ENCODE measurements around the gene CYP39A1.
"Not testable (repeated sequence)": the region's sequence is repeated elsewhere in the genome, so short reads cannot be mapped to it uniquely, and the experiment has no call there.

The CYP39A1 gene

DNA sequence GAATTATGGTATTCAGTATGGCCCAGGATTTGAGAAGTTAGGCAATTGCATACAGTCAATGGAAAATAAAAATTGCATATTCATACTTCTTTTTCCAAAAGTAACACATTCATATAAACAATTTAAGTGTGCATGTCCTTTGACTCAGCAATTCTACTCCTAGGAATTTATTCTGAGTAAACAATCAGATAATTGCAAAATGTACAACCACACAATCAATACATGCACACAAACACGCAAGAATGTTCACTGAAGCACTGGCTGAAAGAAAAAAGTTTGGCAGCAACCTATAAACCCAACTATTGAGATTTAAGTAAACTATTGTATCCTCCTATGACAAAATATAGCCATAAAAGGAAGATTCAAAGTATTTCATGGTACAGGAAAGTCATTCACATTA lies 1.6 kb downstream of the CYP39A1 start:
- H3K9me3 ChIP-seq (ENCODE audit: control insufficient read depth, low read length), result no peaks in the 10 kb centered on the region
- no peaks in the 10 kb centered on the region for H3K36me3 ChIP-seq (ENCODE audit: control insufficient read depth, insufficient read depth, low read length)
- no peak overlapping the region for H3K27ac ChIP-seq (ENCODE audit: insufficient read depth, low read length, poor library complexity, severe bottlenecking)
- H3K4me1 ChIP-seq (ENCODE audit: control insufficient read depth, insufficient read depth, low read length, poor library complexity, severe bottlenecking), result no peaks in the 10 kb centered on the region
- no peak overlapping the region for H3K4me3 ChIP-seq (ENCODE audit: insufficient read depth, low read depth, low read length, poor library complexity, severe bottlenecking)
- DNase-seq, result no peak
- H3K27me3 ChIP-seq (replicated peaks; ENCODE audit: control insufficient read depth, insufficient read depth, low read length, poor library complexity, severe bottlenecking), result no peaks in the 10 kb centered on the region

DNA sequence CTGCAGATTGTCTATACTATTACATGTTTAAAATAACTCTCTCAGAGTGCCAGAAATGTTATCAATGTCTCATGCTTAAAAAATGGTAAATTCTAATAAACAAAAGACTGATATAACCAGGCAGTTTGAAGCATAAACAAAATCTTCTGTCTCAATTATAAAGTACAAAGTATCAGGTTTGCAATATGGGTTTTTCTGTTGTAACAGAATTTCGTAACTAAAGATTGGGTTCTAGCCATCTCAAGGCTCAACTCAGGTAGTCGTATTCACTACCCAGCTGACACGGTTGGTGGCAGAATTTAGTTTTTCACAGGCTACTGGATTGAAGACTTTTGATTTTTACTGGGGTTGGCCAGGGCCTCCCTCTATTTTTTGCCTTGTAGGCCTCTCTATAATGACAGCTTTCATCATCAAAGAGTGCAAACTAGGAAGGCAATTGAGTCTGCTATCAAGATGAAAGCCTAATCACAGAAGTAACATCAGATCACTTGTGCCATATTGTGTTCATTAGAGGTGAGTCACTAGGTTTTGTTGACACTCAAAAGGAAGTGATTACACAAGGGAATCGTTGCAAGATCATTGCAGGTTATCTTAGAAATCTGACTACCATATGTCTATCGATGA lies 3.6 kb downstream of the CYP39A1 start:
- no peak overlapping the region for H3K4me3 ChIP-seq (ENCODE audit: insufficient read depth, low read depth, low read length, poor library complexity, severe bottlenecking)
- DNase-seq, result no peak
- H3K36me3 ChIP-seq (ENCODE audit: control insufficient read depth, insufficient read depth, low read length), result no peaks in the 10 kb centered on the region
- H3K9me3 ChIP-seq (ENCODE audit: control insufficient read depth, low read length), result no peaks in the 10 kb centered on the region
- H3K4me1 ChIP-seq (ENCODE audit: control insufficient read depth, insufficient read depth, low read length, poor library complexity, severe bottlenecking), result no peaks in the 10 kb centered on the region
- H3K27ac ChIP-seq (ENCODE audit: insufficient read depth, low read length, poor library complexity, severe bottlenecking), result no peak overlapping the region
- H3K27me3 ChIP-seq (replicated peaks; ENCODE audit: control insufficient read depth, insufficient read depth, low read length, poor library complexity, severe bottlenecking), result no peaks in the 10 kb centered on the region

DNA sequence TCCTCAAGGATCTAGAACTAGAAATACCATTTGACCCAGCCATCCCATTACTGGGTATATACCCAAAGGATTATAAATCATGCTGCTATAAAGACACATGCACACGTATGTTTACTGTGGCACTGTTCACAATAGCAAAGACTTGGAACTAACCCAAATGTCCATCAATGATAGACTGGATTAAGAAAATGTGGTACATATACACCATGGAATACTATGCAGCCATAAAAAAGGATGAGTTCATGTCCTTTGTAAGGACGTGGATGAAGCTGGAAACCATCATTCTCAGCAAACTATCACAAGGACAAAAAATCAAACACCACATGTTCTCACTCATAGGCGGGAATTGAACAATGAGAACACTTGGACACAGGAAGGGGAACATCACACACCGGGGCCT lies 4.5 kb downstream of the CYP39A1 start:
- not testable (repeated sequence) for H3K36me3 ChIP-seq (ENCODE audit: control insufficient read depth, insufficient read depth, low read length); H3K27me3 ChIP-seq (replicated peaks; ENCODE audit: control insufficient read depth, insufficient read depth, low read length, poor library complexity, severe bottlenecking); DNase-seq; H3K27ac ChIP-seq (ENCODE audit: insufficient read depth, low read length, poor library complexity, severe bottlenecking); H3K9me3 ChIP-seq (ENCODE audit: control insufficient read depth, low read length); H3K4me3 ChIP-seq (ENCODE audit: insufficient read depth, low read depth, low read length, poor library complexity, severe bottlenecking); H3K4me1 ChIP-seq (ENCODE audit: control insufficient read depth, insufficient read depth, low read length, poor library complexity, severe bottlenecking)

DNA sequence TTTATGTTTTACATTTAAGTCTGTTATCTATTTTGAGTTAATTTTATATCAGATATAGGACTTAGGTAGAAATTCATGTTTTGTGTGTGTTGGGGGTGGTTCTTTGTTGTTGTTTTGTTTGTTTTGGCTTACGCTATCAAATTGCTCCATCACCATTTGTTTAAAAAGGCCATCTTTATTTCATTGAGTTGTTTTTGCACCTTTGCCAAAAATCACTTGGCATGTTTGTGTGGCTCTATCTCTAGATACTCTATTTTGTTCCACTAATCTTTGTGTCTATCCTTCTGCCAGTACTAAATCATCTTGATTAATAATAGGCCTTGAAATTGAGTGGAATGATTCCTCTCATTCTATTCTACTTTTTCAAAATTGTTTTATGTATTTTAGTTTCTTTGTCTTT lies 7.4 kb downstream of the CYP39A1 start:
- no peaks in the 10 kb centered on the region for H3K27me3 ChIP-seq (replicated peaks; ENCODE audit: control insufficient read depth, insufficient read depth, low read length, poor library complexity, severe bottlenecking)
- H3K4me3 ChIP-seq (ENCODE audit: insufficient read depth, low read depth, low read length, poor library complexity, severe bottlenecking), result no peak overlapping the region
- H3K36me3 ChIP-seq (ENCODE audit: control insufficient read depth, insufficient read depth, low read length), result no peaks in the 10 kb centered on the region
- no peaks in the 10 kb centered on the region for H3K4me1 ChIP-seq (ENCODE audit: control insufficient read depth, insufficient read depth, low read length, poor library complexity, severe bottlenecking)
- no peak for DNase-seq
- no peaks in the 10 kb centered on the region for H3K9me3 ChIP-seq (ENCODE audit: control insufficient read depth, low read length)
- H3K27ac ChIP-seq (ENCODE audit: insufficient read depth, low read length, poor library complexity, severe bottlenecking), result no peak overlapping the region

DNA sequence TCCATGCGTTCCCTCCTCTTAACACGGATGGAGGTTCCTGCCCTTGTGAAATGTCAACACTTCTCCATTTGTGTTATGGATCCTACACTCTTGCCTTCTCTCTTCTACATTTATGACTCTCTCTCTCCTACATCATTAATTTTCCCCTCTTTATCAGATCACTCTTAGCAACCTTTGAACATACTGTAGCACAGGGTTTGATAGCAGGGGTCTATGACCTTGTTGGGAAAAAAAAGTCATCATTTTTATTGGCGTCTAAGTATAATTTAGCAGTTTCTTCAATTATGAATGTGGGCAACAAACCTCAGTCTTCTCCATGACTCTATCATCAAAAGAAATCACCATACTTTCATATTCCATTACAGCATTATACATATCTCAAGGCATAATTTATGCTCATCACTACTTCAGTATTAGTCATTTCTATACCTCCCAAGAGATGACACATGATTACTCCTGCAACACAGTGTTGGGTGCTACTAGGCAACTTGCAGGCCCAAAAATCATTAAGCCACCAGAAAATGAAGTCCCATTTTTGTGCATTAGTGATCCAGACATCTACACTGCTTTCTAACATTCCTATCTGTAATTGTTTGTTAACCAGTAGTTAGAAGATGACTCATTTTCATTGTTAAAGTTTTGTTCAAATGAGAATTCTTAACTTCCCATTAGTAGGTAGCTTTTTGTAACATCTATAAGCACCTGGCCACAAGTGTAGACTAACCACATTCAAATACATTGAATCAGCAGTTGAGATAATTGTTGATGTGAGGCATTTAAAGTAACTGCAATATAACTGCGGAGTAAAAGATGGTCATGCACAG lies 9.5 kb downstream of the CYP39A1 start:
- H3K27me3 ChIP-seq (replicated peaks; ENCODE audit: control insufficient read depth, insufficient read depth, low read length, poor library complexity, severe bottlenecking), result no peaks in the 10 kb centered on the region
- H3K4me1 ChIP-seq (ENCODE audit: control insufficient read depth, insufficient read depth, low read length, poor library complexity, severe bottlenecking), result no peaks in the 10 kb centered on the region
- no peaks in the 10 kb centered on the region for H3K9me3 ChIP-seq (ENCODE audit: control insufficient read depth, low read length)
- H3K36me3 ChIP-seq (ENCODE audit: control insufficient read depth, insufficient read depth, low read length), result no peaks in the 10 kb centered on the region
- no peak overlapping the region for H3K4me3 ChIP-seq (ENCODE audit: insufficient read depth, low read depth, low read length, poor library complexity, severe bottlenecking)
- no peak overlapping the region for H3K27ac ChIP-seq (ENCODE audit: insufficient read depth, low read length, poor library complexity, severe bottlenecking)
- no peak for DNase-seq

DNA sequence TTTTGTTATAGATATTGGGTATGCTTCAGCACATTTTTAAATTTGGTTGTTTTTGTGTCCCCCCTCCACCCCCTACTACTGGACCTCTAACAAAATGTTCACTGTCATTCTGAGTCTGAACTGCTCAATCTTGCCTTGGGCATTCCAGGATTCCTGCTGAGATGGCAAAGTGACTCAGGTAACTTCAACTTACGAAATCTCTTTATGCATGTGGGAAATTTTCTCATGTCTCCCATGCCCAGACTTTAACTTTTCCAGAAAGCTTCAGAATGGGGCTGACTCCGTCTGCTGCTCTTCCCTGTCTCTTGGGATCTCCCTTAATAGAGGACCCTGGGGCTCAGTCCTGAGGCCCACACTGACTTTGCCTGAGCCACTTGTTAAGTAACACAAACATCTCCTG lies 14.0 kb downstream of the CYP39A1 start:
- Histone ChIP-seq H3K4me3 (ENCODE audit: insufficient read depth, low read depth, low read length, poor library complexity, severe bottlenecking) (no peak overlapping the region), H3K27me3 (replicated peaks; ENCODE audit: control insufficient read depth, insufficient read depth, low read length, poor library complexity, severe bottlenecking) (no peaks in the 10 kb centered on the region), H3K36me3 (ENCODE audit: control insufficient read depth, insufficient read depth, low read length) (no peaks in the 10 kb centered on the region), H3K27ac (ENCODE audit: insufficient read depth, low read length, poor library complexity, severe bottlenecking) (no peak overlapping the region), H3K4me1 (ENCODE audit: control insufficient read depth, insufficient read depth, low read length, poor library complexity, severe bottlenecking) (no peaks in the 10 kb centered on the region), H3K9me3 (ENCODE audit: control insufficient read depth, low read length) (no peaks in the 10 kb centered on the region)
- no peak for DNase-seq

DNA sequence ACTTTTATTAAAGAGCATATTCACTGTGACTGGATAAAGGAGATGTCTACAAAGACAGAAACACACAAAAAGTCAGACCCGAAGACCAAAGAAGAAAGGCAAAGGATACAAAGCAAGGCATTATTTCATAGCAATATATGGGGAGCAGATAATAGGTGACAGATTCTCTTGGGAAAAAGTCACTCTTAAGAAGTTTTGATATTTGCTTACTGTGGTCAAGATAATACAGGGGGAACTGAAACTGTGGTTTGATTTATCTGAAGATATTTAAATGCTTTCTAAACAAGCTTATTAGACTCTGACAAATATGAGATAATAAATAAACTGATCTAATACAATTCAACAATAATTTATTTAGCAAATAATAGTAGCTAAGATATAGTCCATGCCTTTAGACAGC lies 14.7 kb downstream of the CYP39A1 start:
- H3K36me3 ChIP-seq (ENCODE audit: control insufficient read depth, insufficient read depth, low read length), result no peaks in the 10 kb centered on the region
- no peak overlapping the region for H3K4me3 ChIP-seq (ENCODE audit: insufficient read depth, low read depth, low read length, poor library complexity, severe bottlenecking)
- no peaks in the 10 kb centered on the region for H3K4me1 ChIP-seq (ENCODE audit: control insufficient read depth, insufficient read depth, low read length, poor library complexity, severe bottlenecking)
- no peaks in the 10 kb centered on the region for H3K9me3 ChIP-seq (ENCODE audit: control insufficient read depth, low read length)
- H3K27me3 ChIP-seq (replicated peaks; ENCODE audit: control insufficient read depth, insufficient read depth, low read length, poor library complexity, severe bottlenecking), result no peaks in the 10 kb centered on the region
- H3K27ac ChIP-seq (ENCODE audit: insufficient read depth, low read length, poor library complexity, severe bottlenecking), result no peak overlapping the region
- no peak for DNase-seq

GRCh38 chr6:46637145-46637544 lies 15.5 kb downstream of the CYP39A1 start:
- Histone ChIP-seq H3K36me3 (ENCODE audit: control insufficient read depth, insufficient read depth, low read length) (no peaks in the 10 kb centered on the region), H3K4me3 (ENCODE audit: insufficient read depth, low read depth, low read length, poor library complexity, severe bottlenecking) (no peak overlapping the region), H3K27ac (ENCODE audit: insufficient read depth, low read length, poor library complexity, severe bottlenecking) (no peak overlapping the region), H3K9me3 (ENCODE audit: control insufficient read depth, low read length) (no peaks in the 10 kb centered on the region), H3K4me1 (ENCODE audit: control insufficient read depth, insufficient read depth, low read length, poor library complexity, severe bottlenecking) (no peaks in the 10 kb centered on the region), H3K27me3 (replicated peaks; ENCODE audit: control insufficient read depth, insufficient read depth, low read length, poor library complexity, severe bottlenecking) (no peaks in the 10 kb centered on the region)
- no peak for DNase-seq

DNA sequence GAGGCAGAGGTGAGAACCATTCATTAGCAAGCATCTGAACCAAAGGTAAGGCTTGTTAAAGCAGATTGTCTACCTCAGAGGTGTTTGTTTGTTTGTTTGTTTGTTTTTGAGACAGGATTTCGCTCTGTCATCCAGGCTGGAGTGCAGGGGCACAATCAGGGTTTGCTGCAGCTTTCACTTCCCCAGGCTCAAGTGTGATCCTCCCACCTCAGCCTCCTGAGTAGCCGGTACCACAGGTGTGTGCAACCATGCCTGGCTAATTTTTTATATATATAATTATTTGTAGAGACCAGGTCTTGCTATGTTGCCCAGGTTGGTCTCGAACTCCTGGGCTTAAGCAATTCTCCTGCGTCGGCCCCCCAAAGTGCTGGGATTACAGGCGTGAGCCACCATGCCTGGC lies 17.2 kb downstream of the CYP39A1 start:
- no peak overlapping the region for H3K27ac ChIP-seq (ENCODE audit: insufficient read depth, low read length, poor library complexity, severe bottlenecking)
- no peaks in the 10 kb centered on the region for H3K27me3 ChIP-seq (replicated peaks; ENCODE audit: control insufficient read depth, insufficient read depth, low read length, poor library complexity, severe bottlenecking)
- no peaks in the 10 kb centered on the region for H3K36me3 ChIP-seq (ENCODE audit: control insufficient read depth, insufficient read depth, low read length)
- H3K9me3 ChIP-seq (ENCODE audit: control insufficient read depth, low read length), result no peaks in the 10 kb centered on the region
- no peak overlapping the region for H3K4me3 ChIP-seq (ENCODE audit: insufficient read depth, low read depth, low read length, poor library complexity, severe bottlenecking)
- DNase-seq, result no peak
- H3K4me1 ChIP-seq (ENCODE audit: control insufficient read depth, insufficient read depth, low read length, poor library complexity, severe bottlenecking), result no peaks in the 10 kb centered on the region

DNA sequence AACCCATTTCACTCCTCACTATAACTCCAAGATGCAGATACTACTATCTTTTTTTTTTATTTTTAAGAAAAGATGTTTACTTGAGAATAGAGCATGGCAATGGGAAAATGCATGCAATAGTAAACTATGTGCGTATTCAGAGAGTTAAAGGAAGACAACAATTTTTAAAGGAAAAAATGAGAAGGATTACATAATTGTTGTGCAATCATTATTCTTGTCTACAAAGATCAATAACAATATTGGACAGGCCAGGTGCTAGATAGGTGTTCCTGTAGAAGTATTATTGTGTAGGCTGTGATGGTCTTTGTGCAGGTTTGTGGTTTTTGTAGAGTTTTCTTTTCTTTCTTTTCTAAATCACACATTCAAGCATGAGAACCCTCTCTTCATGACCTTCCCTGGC lies 20.6 kb downstream of the CYP39A1 start:
- DNase-seq, result no peak
- no peaks in the 10 kb centered on the region for H3K36me3 ChIP-seq (ENCODE audit: control insufficient read depth, insufficient read depth, low read length)

More for the DNA sequence above, 20.6 kb downstream of the CYP39A1 start:
- Histone ChIP-seq H3K27me3 (replicated peaks; ENCODE audit: control insufficient read depth, insufficient read depth, low read length, poor library complexity, severe bottlenecking) (no peaks in the 10 kb centered on the region), H3K9me3 (ENCODE audit: control insufficient read depth, low read length) (no peaks in the 10 kb centered on the region), H3K4me1 (ENCODE audit: control insufficient read depth, insufficient read depth, low read length, poor library complexity, severe bottlenecking) (no peaks in the 10 kb centered on the region), H3K4me3 (ENCODE audit: insufficient read depth, low read depth, low read length, poor library complexity, severe bottlenecking) (no peak overlapping the region), H3K27ac (ENCODE audit: insufficient read depth, low read length, poor library complexity, severe bottlenecking) (no peak overlapping the region)

Measured in effector memory CD4-positive, alpha-beta T cell (primary cell).